Endothelial cell of umbilical vein (primary cell): Measurements from ENCODE around the gene AKNA. TPM values are rescaled to one million over a fixed set of nuclear protein-coding genes. Genes with fewer than 3 reads are reported as not detected.

Source experiments
- BruUV-seq: library from RNA; stranded (reverse); fragments of 400-500 nt; replicated peaks from 2 replicates; lab custom pipeline; 2021; lab: Mats Ljungman, UMichigan
- CTCF ChIA-PET: fragments of 300-600, 350-600 bp; sonication (Branson Sonifier 250); formaldehyde crosslinking; loops from one replicate; lab custom pipeline; 2021; ENCODE audit warnings: antibody characterized with exemption, inconsistent platforms; lab: Charles Lee
- POLR2A ChIA-PET: fragments of 300-600, 350-600 bp; sonication (Branson Sonifier 250); formaldehyde crosslinking; loops from one replicate; lab custom pipeline; 2021; ENCODE audit warnings: antibody characterized with exemption, inconsistent platforms; lab: Charles Lee
- DNase-seq: peaks from one replicate; pipeline ENCODE4 v3.0.0-alpha.2; 2011; ENCODE audit warnings: low read depth, low spot score
- FAIRE-seq: peaks from 2 replicates; lab custom pipeline; 2011; peaks lifted over from hg19 to GRCh38; lab: Jason Lieb, UNC
- H2AFZ ChIP-seq: 2 replicates; pipeline ENCODE4 v1.6.0; 2012; ENCODE audit warnings: low read depth, low read length, control low read depth, inconsistent platforms
- H3K27ac ChIP-seq: 2 replicates; pipeline ENCODE4 v1.5.1; 2011; ENCODE audit warnings: low read depth, mild to moderate bottlenecking, control low read depth, low read length, moderate library complexity; ENCODE audit not compliant: insufficient read depth
- H3K27me3 ChIP-seq, 2 experiments: 2 replicates each; pipeline versions ENCODE4 v1.6.0 to v1.6.1; 2011; ENCODE audit warnings: low read length in 2 of 2, mixed read lengths in 1 of 2; ENCODE audit not compliant: control insufficient read depth in 2 of 2, insufficient read depth in 2 of 2
- H3K36me3 ChIP-seq, 2 experiments: 2 replicates in 1 of 2; 3 replicates in 1 of 2; pipeline ENCODE4 v1.5.1; 2011; ENCODE audit warnings: low read length in 2 of 2, mild to moderate bottlenecking in 1 of 2, moderate library complexity in 1 of 2; ENCODE audit not compliant: control insufficient read depth in 2 of 2, insufficient read depth in 2 of 2; ENCODE audit errors: extremely low read depth in 1 of 2
- H3K4me1 ChIP-seq: 3 replicates; pipeline ENCODE4 v1.5.1; 2011; ENCODE audit warnings: mild to moderate bottlenecking, low read length; ENCODE audit not compliant: control insufficient read depth, insufficient read depth; ENCODE audit errors: extremely low read depth
- H3K4me2 ChIP-seq: 2 replicates; pipeline ENCODE4 v1.6.1; 2011; ENCODE audit warnings: low read length, control low read depth, mixed read lengths; ENCODE audit not compliant: insufficient read depth
- H3K4me3 ChIP-seq, 3 experiments: fragments of 200-600 bp in 1 of 3; sonication (generic), shearing (Covaris generic) in 1 of 3; replicated peaks in 1 of 3; 2 replicates each; pipeline ENCODE4 v1.5.1; 2011 to 2016; ENCODE audit warnings: control low read depth in 3 of 3, low read length in 3 of 3, mild to moderate bottlenecking in 2 of 3, inconsistent platforms in 1 of 3, low read depth in 1 of 3, moderate library complexity in 1 of 3; ENCODE audit not compliant: insufficient read depth in 1 of 3
- H3K79me2 ChIP-seq: 2 replicates; pipeline ENCODE4 v1.6.0; 2012; ENCODE audit warnings: low read length, inconsistent platforms; ENCODE audit not compliant: control insufficient read depth, insufficient read depth
- H3K9ac ChIP-seq: replicated peaks from 2 replicates; pipeline ENCODE3; 2011; ENCODE audit warnings: low read length, control low read depth; ENCODE audit not compliant: insufficient read depth; ENCODE audit errors: extremely low read depth
- H3K9me1 ChIP-seq: replicated peaks from 3 replicates; pipeline ENCODE4 v1.6.0; 2011; ENCODE audit warnings: mild to moderate bottlenecking, low read length; ENCODE audit not compliant: control insufficient read depth, insufficient read depth; ENCODE audit errors: extremely low read depth
- H3K9me3 ChIP-seq: replicated peaks from 2 replicates; pipeline ENCODE4 v1.5.1; 2012; ENCODE audit warnings: low read length, inconsistent platforms; ENCODE audit not compliant: control insufficient read depth, insufficient read depth
- H4K20me1 ChIP-seq: replicated peaks from 2 replicates; pipeline ENCODE3; 2011; ENCODE audit warnings: mild to moderate bottlenecking, low read length; ENCODE audit not compliant: control insufficient read depth, insufficient read depth; ENCODE audit errors: extremely low read depth
- CTCF ChIP-seq, 2 donors: IDR thresholded peaks; 1 replicate in 1 of 2; 2 replicates in 1 of 2; pipeline ENCODE4 v1.5.1; 2011; ENCODE audit warnings: low read length in 2 of 2, mild to moderate bottlenecking in 2 of 2, moderate library complexity in 2 of 2, control low read depth in 1 of 2, inconsistent platforms in 1 of 2, low read depth in 1 of 2; ENCODE audit not compliant: insufficient read depth in 1 of 2; ENCODE audit errors: extremely low read depth in 1 of 2
- EZH2 ChIP-seq: IDR thresholded peaks from 2 replicates; pipeline ENCODE4 v1.6.1; 2012; ENCODE audit warnings: borderline replicate concordance, low read depth, mild to moderate bottlenecking, moderate library complexity, low read length, inconsistent platforms; ENCODE audit not compliant: severe bottlenecking
- FOS ChIP-seq: IDR thresholded peaks from 2 replicates; pipeline ENCODE4 v1.6.1; 2011; ENCODE audit warnings: mild to moderate bottlenecking, low read length, moderate library complexity, borderline replicate concordance; ENCODE audit not compliant: insufficient read depth
- JUN ChIP-seq: IDR thresholded peaks from 2 replicates; pipeline ENCODE4 v1.6.1; 2011; ENCODE audit warnings: borderline replicate concordance, low read depth; ENCODE audit not compliant: insufficient read length, insufficient read depth
- MAX ChIP-seq: IDR thresholded peaks from 2 replicates; pipeline ENCODE4 v1.6.1; 2011; ENCODE audit not compliant: insufficient read depth, insufficient read length
- MYC ChIP-seq: IDR thresholded peaks from one replicate; pipeline ENCODE4 v1.6.1; 2011; ENCODE audit warnings: mild to moderate bottlenecking, low read depth, low read length
- POLR2A ChIP-seq: IDR thresholded peaks from 2 replicates; pipeline ENCODE4 v1.6.1; 2012; ENCODE audit warnings: low read depth, mild to moderate bottlenecking, control low read depth, low read length
- POLR2AphosphoS5 ChIP-seq: IDR thresholded peaks from 2 replicates; pipeline ENCODE4 v1.6.1; 2012; ENCODE audit warnings: low read depth, mild to moderate bottlenecking, control low read depth, low read length, moderate library complexity; ENCODE audit not compliant: insufficient read depth
- dilution Hi-C: fragments of 300-500 bp; cut with MboI; formaldehyde crosslinking; loops from one replicate; pipeline ENCODE4 v1.15.0; 2019; ENCODE audit warnings: low sequenced_read_pairs; ENCODE audit not compliant: extremely low pct_ligation_motif_present
- intact Hi-C: fragments of 100-400 bp; cut with micrococcal nuclease; formaldehyde crosslinking; loops from one replicate; pipeline ENCODE4 v1.10.0; 2022
- polyA plus RNA-seq, 4 experiments: library from polyadenylated mRNA; depleted of rRNA in 3 of 4; stranded (reverse) in 3 of 4; unstranded in 1 of 4; fragments of >200 nt; gene quantifications; 2 replicates each; pipeline versions ENCODE4 v1.2.1 to v1.2.3, GENCODE V29; 2011 to 2012; ENCODE audit warnings: missing spikeins in 1 of 4
- total RNA-seq: library from RNA; stranded (reverse); gene quantifications from 2 replicates; pipeline ENCODE4 v1.2.3, GENCODE V29; 2021

AKNA gene
- total and polyA plus RNA-seq, 2 donors (not counting 3 experiments of a cell fraction or from before 2014, with no cell fraction given), result 11.3 to 22.4 TPM

GRCh38 chr9:114308361-114308950, 79.3 kb downstream of the AKNA start:
- no TSS peak for BruUV-seq
- no peak for FAIRE-seq
- intact Hi-C loops, result no loop called here

More at GRCh38 chr9:114308361-114308950, 79.3 kb downstream of the AKNA start:
- Histone ChIP-seq H4K20me1 (no peaks in the 10 kb centered on the region), H3K27me3 (no peaks in the 10 kb centered on the region), H3K79me2 (no peaks in the 10 kb centered on the region), H2AFZ (no peak overlapping the region), H3K27ac (no peak overlapping the region), H3K9ac (no peak overlapping the region), H3K4me3 (no peak overlapping the region), H3K4me1 (no peaks in the 10 kb centered on the region), H3K9me3 (no peaks in the 10 kb centered on the region), H3K4me2 (no peak overlapping the region), H3K36me3 (peaks cover 0 to 7% of the 10 kb centered on the region in 2 experiments), H3K9me1 (no peaks in the 10 kb centered on the region)
- TF ChIP-seq FOS (no peak), MYC (no peak), POLR2A (no peak), POLR2AphosphoS5 (no peak), JUN (no peak), MAX (no peak), EZH2 (no peak), CTCF (IDR thresholded peaks at IDR 0.05; ENCODE audit: extremely low read depth in 1 of 2, insufficient read depth in 1 of 2, low read depth in 1 of 2, low read length in 2 of 2) (no peak)
- no peak for DNase-seq
- dilution Hi-C loops, result no loop called here
- ChIA-PET POLR2A (no interaction called here), CTCF (interaction anchor here (0.6 to 2.5 kb wide), 2 partner anchors 17 to 48 kb away, joined by 3 to 12 read pairs; no protein-coding TSS in a partner anchor)
